ENCODE results near the gene MYOM1.

The MYOM1 gene

GRCh38 chr18:3261373-3262233 lies 41.8 kb upstream of the MYOM1 start, which contains the start of gene MYL12B:
TSS of gene MYL12B (plus strand) at chr18:3262133. CDS start at chr18:3272899, 10,766 bp downstream.
- Histone ChIP-seq H4K20me1 (ENCODE audit: insufficient read depth) (no peaks in the 10 kb centered on the region; the same call in 1 of the 2 replicates), H3K4me3 (IDR thresholded peaks at IDR 0.05; ENCODE audit: insufficient read depth, low read depth, low read length) (no peak within 1 kb of the TSS), H3K27ac (peak within 1 kb of the TSS; percentile 71), H3K4me1 (ENCODE audit: low read depth, poor library complexity, severe bottlenecking) (peaks cover 36% of the 10 kb centered on the region), H3K9ac (peak within 1 kb of the TSS; percentile 86), H3K27me3 (ENCODE audit: insufficient read depth, low read depth) (no peaks in the 10 kb centered on the region), H3K79me2 (ENCODE audit: insufficient read depth, low read depth) (peaks cover 40% of the 10 kb centered on the region), H3K36me3 (ENCODE audit: insufficient read depth) (no peaks in the 10 kb centered on the region), H2AFZ (ENCODE audit: low read depth) (peak within 1 kb of the TSS; percentile 89), H3K4me2 (peak within 1 kb of the TSS; percentile 93)
- no peak for TF ChIP-seq CTCF (conservative IDR thresholded peaks at IDR 0.05; ENCODE audit: low read depth, low read length)

- Histone ChIP-seq H3K4me2 (peak overlapping the region; percentile 87), H3K4me3 (IDR thresholded peaks at IDR 0.05; ENCODE audit: insufficient read depth, low read depth, low read length) (no peak overlapping the region), H4K20me1 (ENCODE audit: insufficient read depth) (no peaks in the 10 kb centered on the region; the same call in 1 of the 2 replicates), H3K4me1 (ENCODE audit: low read depth, poor library complexity, severe bottlenecking) (peaks cover 43% of the 10 kb centered on the region), H3K9ac (peak overlapping the region; percentile 86), H3K27ac (peak overlapping the region; percentile 71), H3K36me3 (ENCODE audit: insufficient read depth) (no peaks in the 10 kb centered on the region), H3K79me2 (ENCODE audit: insufficient read depth, low read depth) (peaks cover 34% of the 10 kb centered on the region), H2AFZ (ENCODE audit: low read depth) (peak overlapping the region; percentile 89), H3K27me3 (ENCODE audit: insufficient read depth, low read depth) (no peaks in the 10 kb centered on the region)
- no peak for TF ChIP-seq CTCF (conservative IDR thresholded peaks at IDR 0.05; ENCODE audit: low read depth, low read length)
Observed at GRCh38 chr18:3260995-3261372, 41.2 kb upstream of the MYOM1 start.

- H4K20me1 ChIP-seq (ENCODE audit: insufficient read depth): no peaks in the 10 kb centered on the region
- no peaks in the 10 kb centered on the region; the same call in 1 of the 2 replicates for H3K36me3 ChIP-seq (ENCODE audit: insufficient read depth)
- H3K27me3 ChIP-seq (ENCODE audit: insufficient read depth, low read depth): no peaks in the 10 kb centered on the region
- peak overlapping the region; percentile 17; the same call in 1 of the 2 replicates for H3K9ac ChIP-seq
- peak overlapping the region; percentile 57; the same call in 1 of the 2 replicates for H3K27ac ChIP-seq
- peaks cover 2% of the 10 kb centered on the region for H3K79me2 ChIP-seq (ENCODE audit: insufficient read depth, low read depth)
- no peak for TF ChIP-seq CTCF (conservative IDR thresholded peaks at IDR 0.05; ENCODE audit: low read depth, low read length)
- peak overlapping the region; percentile 74 for H3K4me2 ChIP-seq
- no peak overlapping the region for H2AFZ ChIP-seq (ENCODE audit: low read depth)
- H3K4me1 ChIP-seq (ENCODE audit: low read depth, poor library complexity, severe bottlenecking): peaks cover 50% of the 10 kb centered on the region
- H3K4me3 ChIP-seq (IDR thresholded peaks at IDR 0.05; ENCODE audit: insufficient read depth, low read depth, low read length): no peak overlapping the region
Observed at GRCh38 chr18:3257627-3258120, 37.9 kb upstream of the MYOM1 start.

- TF ChIP-seq CTCF (conservative IDR thresholded peaks at IDR 0.05; ENCODE audit: low read depth, low read length): no peak
- Histone ChIP-seq H3K36me3 (ENCODE audit: insufficient read depth) (no peaks in the 10 kb centered on the region; the same call in 1 of the 2 replicates), H3K27ac (peak overlapping the region; percentile 57), H3K4me2 (peak overlapping the region; percentile 74), H3K4me3 (IDR thresholded peaks at IDR 0.05; ENCODE audit: insufficient read depth, low read depth, low read length) (no peak overlapping the region), H3K9ac (peak overlapping the region; percentile 17; the same call in 1 of the 2 replicates), H3K4me1 (ENCODE audit: low read depth, poor library complexity, severe bottlenecking) (peaks cover 52% of the 10 kb centered on the region), H2AFZ (ENCODE audit: low read depth) (no peak overlapping the region), H3K27me3 (ENCODE audit: insufficient read depth, low read depth) (no peaks in the 10 kb centered on the region), H4K20me1 (ENCODE audit: insufficient read depth) (no peaks in the 10 kb centered on the region), H3K79me2 (ENCODE audit: insufficient read depth, low read depth) (peaks cover 3% of the 10 kb centered on the region; the same call in 1 of the 2 replicates)
Observed at GRCh38 chr18:3256693-3257626, 37.2 kb upstream of the MYOM1 start.

Measured in KMS-11 (cell line).